NCI-H2081 (cell line): ENCODE data around the gene PEAK1.

ENCODE experiments used
- DNase-seq, 2 experiments: peaks; one replicate each; lab custom pipeline; 2025; lab: John Stamatoyannopoulos, UW

PEAK1 gene

GRCh38 chr15:77140220-77140619, 279.7 kb downstream of the PEAK1 start:
- DNase-seq = no peak

GRCh38 chr15:77139312-77139711, 280.6 kb downstream of the PEAK1 start:
- DNase-seq = no peak

- DNase-seq = no peak
Measured at GRCh38 chr15:77138167-77138522, 281.8 kb downstream of the PEAK1 start.

GRCh38 chr15:77135181-77135580, 284.7 kb downstream of the PEAK1 start:
- no peak for DNase-seq

GRCh38 chr15:77130315-77130930, 289.5 kb downstream of the PEAK1 start:
- no peak for DNase-seq

- no peak for DNase-seq
Measured at GRCh38 chr15:77127626-77128025, 292.3 kb downstream of the PEAK1 start.

GRCh38 chr15:77126529-77127326, 293.2 kb downstream of the PEAK1 start:
- DNase-seq = no peak

- no peak for DNase-seq
Measured at GRCh38 chr15:77123854-77124253, 296.1 kb downstream of the PEAK1 start.

GRCh38 chr15:77122576-77122975, 297.3 kb downstream of the PEAK1 start:
- no peak for DNase-seq

GRCh38 chr15:77121599-77121998, 298.3 kb downstream of the PEAK1 start:
- DNase-seq = no peak

- no peak for DNase-seq
Measured at GRCh38 chr15:77120576-77120975, 299.3 kb downstream of the PEAK1 start.

GRCh38 chr15:77119446-77119845, 300.5 kb downstream of the PEAK1 start:
- no peak for DNase-seq

GRCh38 chr15:77118882-77119321, 301.0 kb downstream of the PEAK1 start:
- DNase-seq = peak; percentile 30 to 53

- DNase-seq = no peak
Measured at GRCh38 chr15:77115179-77115578, 304.7 kb downstream of the PEAK1 start.

GRCh38 chr15:77112838-77113504, 306.9 kb downstream of the PEAK1 start:
- DNase-seq = no peak

- DNase-seq = no peak
Measured at GRCh38 chr15:77111789-77112188, 308.1 kb downstream of the PEAK1 start.

- peak; percentile 36 to 58 for DNase-seq
Measured at GRCh38 chr15:77107531-77108355, 312.2 kb downstream of the PEAK1 start.

- no peak for DNase-seq
Measured at GRCh38 chr15:77107068-77107467, 312.8 kb downstream of the PEAK1 start.

- DNase-seq = no peak
Measured at GRCh38 chr15:77104155-77104554, 315.7 kb downstream of the PEAK1 start.

- DNase-seq = no peak
Measured at GRCh38 chr15:77099741-77100463, 320.0 kb downstream of the PEAK1 start.

GRCh38 chr15:77098572-77098971, 321.3 kb downstream of the PEAK1 start:
- DNase-seq = no peak

GRCh38 chr15:77097921-77098320, 322.0 kb downstream of the PEAK1 start:
- no peak for DNase-seq
